Caco-2 (cell line): Measurements from ENCODE around the gene KNOP1. TPM values are rescaled to one million over a fixed set of nuclear protein-coding genes. Genes with fewer than 3 reads are reported as not detected.

ENCODE experiments used
- BruUV-seq: library from RNA; stranded (reverse); fragments of 400-500 nt; replicated peaks from 2 replicates; lab custom pipeline; 2021; lab: Mats Ljungman, UMichigan
- CTCF ChIA-PET: fragments of 300-600 bp; sonication (Branson Sonifier 250); formaldehyde crosslinking; loops from one replicate; lab custom pipeline; 2022; ENCODE audit warnings: antibody characterized with exemption; lab: Charles Lee
- POLR2A ChIA-PET: fragments of 300-600 bp; sonication (Branson Sonifier 250); formaldehyde crosslinking; loops from one replicate; lab custom pipeline; 2022; ENCODE audit warnings: antibody characterized with exemption; lab: Charles Lee
- DNase-seq, 2 experiments: peaks; one replicate each; pipeline versions ENCODE4 v3.0.0 to v3.0.0-alpha.2; 2020 to 2022
- H3K27me3 ChIP-seq: replicated peaks from 2 replicates; pipeline ENCODE4 v1.6.0; 2011; ENCODE audit warnings: low read length; ENCODE audit not compliant: control insufficient read depth, insufficient read depth
- H3K36me3 ChIP-seq: 2 replicates; pipeline ENCODE4 v1.5.1; 2011; ENCODE audit warnings: low read length; ENCODE audit not compliant: control insufficient read depth, insufficient read depth
- H3K4me1 ChIP-seq: fragments of 250-450 bp; sonication (Bioruptor Pico); 2 replicates; pipeline ENCODE4 v1.5.1; 2020; ENCODE audit warnings: mild to moderate bottlenecking
- H3K4me3 ChIP-seq: 2 replicates; pipeline ENCODE4 v1.5.1; 2011; ENCODE audit warnings: low read depth, mild to moderate bottlenecking, control low read depth, low read length
- H3K9me3 ChIP-seq: fragments of 250-450 bp; sonication (Bioruptor Pico); 2 replicates; pipeline ENCODE4 v1.5.1; 2020; ENCODE audit warnings: mild to moderate bottlenecking, moderate library complexity
- H3K27ac Mint-ChIP-seq: one replicate; pipeline ENCODE4 v1.8.0; 2022; ENCODE audit warnings: mixed read lengths; ENCODE audit not compliant: unreplicated experiment
- H3K27me3 Mint-ChIP-seq: one replicate; pipeline ENCODE4 v1.8.0; 2022; ENCODE audit warnings: mixed read lengths; ENCODE audit not compliant: insufficient read depth, unreplicated experiment
- H3K36me3 Mint-ChIP-seq: one replicate; pipeline ENCODE4 v1.8.0; 2022; ENCODE audit warnings: mild to moderate bottlenecking, mixed read lengths; ENCODE audit not compliant: insufficient read depth, unreplicated experiment
- H3K4me1 Mint-ChIP-seq: one replicate; pipeline ENCODE4 v1.8.0; 2022; ENCODE audit warnings: low read depth, mixed read lengths; ENCODE audit not compliant: unreplicated experiment
- H3K4me3 Mint-ChIP-seq: one replicate; pipeline ENCODE4 v1.8.0; 2022; ENCODE audit warnings: mild to moderate bottlenecking, moderate library complexity, mixed read lengths; ENCODE audit not compliant: unreplicated experiment
- H3K9me3 Mint-ChIP-seq: one replicate; pipeline ENCODE4 v1.8.0; 2022; ENCODE audit warnings: mixed read lengths; ENCODE audit not compliant: unreplicated experiment
- CTCF ChIP-seq, 2 experiments: fragments of 200-600 bp in 1 of 2; IDR thresholded peaks; 1 replicate in 1 of 2; 2 replicates in 1 of 2; pipeline versions ENCODE4 v1.5.1 to v1.8.0; 2011 to 2022; ENCODE audit warnings: antibody characterized with exemption in 1 of 2, control low read depth in 1 of 2, inconsistent platforms in 1 of 2, low read depth in 1 of 2, low read length in 1 of 2, mild to moderate bottlenecking in 1 of 2, moderate library complexity in 1 of 2; ENCODE audit not compliant: insufficient read depth in 1 of 2, severe bottlenecking in 1 of 2, unreplicated experiment in 1 of 2
- intact Hi-C: fragments of 100-400 bp; cut with micrococcal nuclease; formaldehyde crosslinking; loops from one replicate; pipeline ENCODE4 v1.10.0; 2022; ENCODE audit not compliant: unreplicated experiment
- total RNA-seq: library from RNA; stranded (reverse); gene quantifications from 2 replicates; pipeline ENCODE4 v1.2.3, GENCODE V29; 2022

KNOP1 gene
- total RNA-seq, 1 experiment from 2014 or later: 29.3 TPM

- Histone ChIP-seq H3K9me3 (no peaks in the 10 kb centered on the region), H3K27me3 (no peaks in the 10 kb centered on the region), H3K4me1 (peaks cover 18% of the 10 kb centered on the region; the same call in 1 of the 2 replicates), H3K4me3 (no peak overlapping the region), H3K36me3 (no peaks in the 10 kb centered on the region)
- H3K4me3 Mint-ChIP-seq: no peak overlapping the region
- no TSS peak for BruUV-seq
- DNase-seq: no peak
- ChIA-PET POLR2A (no interaction called here), CTCF (no interaction called here)
- no peak for TF ChIP-seq CTCF (IDR thresholded peaks at IDR 0.05; ENCODE audit: insufficient read depth in 1 of 2, low read depth in 1 of 2, low read length in 1 of 2, severe bottlenecking in 1 of 2, unreplicated experiment in 1 of 2)
- peaks cover 5% of the 10 kb centered on the region for H3K36me3 Mint-ChIP-seq
- H3K27ac Mint-ChIP-seq: no peak overlapping the region
- peaks cover 9% of the 10 kb centered on the region for H3K4me1 Mint-ChIP-seq
- no peaks in the 10 kb centered on the region for H3K9me3 Mint-ChIP-seq
- H3K27me3 Mint-ChIP-seq: no peaks in the 10 kb centered on the region
- intact Hi-C loops: no loop called here
Measured at GRCh38 chr16:19741354-19741753, 23.3 kb upstream of the KNOP1 start.

- Histone ChIP-seq H3K27me3 (no peaks in the 10 kb centered on the region), H3K4me1 (peaks cover 4% of the 10 kb centered on the region; the same call in 1 of the 2 replicates), H3K9me3 (no peaks in the 10 kb centered on the region), H3K36me3 (no peaks in the 10 kb centered on the region), H3K4me3 (no peak overlapping the region)
- Mint-ChIP-seq H3K27me3 (no peaks in the 10 kb centered on the region), H3K9me3 (no peaks in the 10 kb centered on the region), H3K27ac (no peak overlapping the region), H3K36me3 (peaks cover 11% of the 10 kb centered on the region), H3K4me3 (no peak overlapping the region), H3K4me1 (no peaks in the 10 kb centered on the region)
- TF ChIP-seq CTCF (IDR thresholded peaks at IDR 0.05; ENCODE audit: insufficient read depth in 1 of 2, low read depth in 1 of 2, low read length in 1 of 2, severe bottlenecking in 1 of 2, unreplicated experiment in 1 of 2): no peak
- ChIA-PET CTCF (no interaction called here), POLR2A (no interaction called here)
- no peak for DNase-seq
- intact Hi-C loops: no loop called here
- no TSS peak for BruUV-seq
Measured at GRCh38 chr16:19737306-19738038, 19.4 kb upstream of the KNOP1 start.

- DNase-seq: no peak
- Mint-ChIP-seq H3K27ac (no peak overlapping the region), H3K4me3 (no peak overlapping the region), H3K4me1 (peaks cover 8% of the 10 kb centered on the region), H3K36me3 (peaks cover 11% of the 10 kb centered on the region), H3K9me3 (no peaks in the 10 kb centered on the region), H3K27me3 (no peaks in the 10 kb centered on the region)
- ChIA-PET CTCF (no interaction called here), POLR2A (no interaction called here)
- Histone ChIP-seq H3K27me3 (no peaks in the 10 kb centered on the region), H3K4me1 (no peaks in the 10 kb centered on the region), H3K36me3 (no peaks in the 10 kb centered on the region), H3K9me3 (no peaks in the 10 kb centered on the region), H3K4me3 (no peak overlapping the region)
- intact Hi-C loops: no loop called here
- no TSS peak for BruUV-seq
- TF ChIP-seq CTCF (IDR thresholded peaks at IDR 0.05; ENCODE audit: insufficient read depth in 1 of 2, low read depth in 1 of 2, low read length in 1 of 2, severe bottlenecking in 1 of 2, unreplicated experiment in 1 of 2): no peak
Measured at GRCh38 chr16:19735074-19735867, 17.2 kb upstream of the KNOP1 start.
